Stimulated activated CD8-positive, alpha-beta memory T cell treated with anti-CD3 and anti-CD28 coated beads, Interleukin-7, amount 100 ng/mL, for 24 hours (primary cell): ENCODE results near the gene TXNRD1.
"Not testable (repeated sequence)": the region's sequence is repeated elsewhere in the genome, so short reads cannot be mapped to it uniquely, and the experiment has no call there.

Experiments
- DNase-seq: peaks from one replicate; pipeline ENCODE4 v3.0.0-alpha.2; 2020; ENCODE audit warnings: low read depth

The TXNRD1 gene

GRCh38 chr12:104304261-104305009 lies 88.9 kb downstream of the TXNRD1 start:
- no peak for DNase-seq

GRCh38 chr12:104305349-104305748 lies 89.8 kb downstream of the TXNRD1 start:
- DNase-seq, result no peak

DNA sequence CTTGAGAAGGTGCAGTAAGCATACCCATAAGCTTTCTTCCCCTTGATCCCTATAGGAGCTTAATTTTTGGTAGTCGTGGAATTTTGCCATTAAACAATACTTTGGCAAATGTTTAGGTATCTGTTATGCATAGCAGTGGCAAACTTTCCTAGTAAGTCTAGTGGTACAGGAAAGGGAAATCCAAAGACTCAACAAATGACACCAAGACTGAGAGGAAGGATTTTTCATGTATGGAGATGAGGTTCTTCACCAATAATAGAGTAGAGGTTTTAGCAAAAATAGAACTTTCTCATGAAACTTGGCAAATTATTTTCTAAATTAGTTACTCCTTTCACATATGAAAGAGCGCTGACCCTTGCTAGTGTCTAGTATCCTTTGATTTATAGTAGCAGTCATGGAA lies 90.8 kb downstream of the TXNRD1 start:
- DNase-seq, result no peak

- no peak for DNase-seq
These were observed 91.5 kb downstream of the TXNRD1 start for GRCh38 chr12:104306943-104307654.

- no peak for DNase-seq
These were observed 92.0 kb downstream of the TXNRD1 start for GRCh38 chr12:104307655-104308000.

- DNase-seq, result no peak
These were observed 93.9 kb downstream of the TXNRD1 start for GRCh38 chr12:104309446-104309993.

DNA sequence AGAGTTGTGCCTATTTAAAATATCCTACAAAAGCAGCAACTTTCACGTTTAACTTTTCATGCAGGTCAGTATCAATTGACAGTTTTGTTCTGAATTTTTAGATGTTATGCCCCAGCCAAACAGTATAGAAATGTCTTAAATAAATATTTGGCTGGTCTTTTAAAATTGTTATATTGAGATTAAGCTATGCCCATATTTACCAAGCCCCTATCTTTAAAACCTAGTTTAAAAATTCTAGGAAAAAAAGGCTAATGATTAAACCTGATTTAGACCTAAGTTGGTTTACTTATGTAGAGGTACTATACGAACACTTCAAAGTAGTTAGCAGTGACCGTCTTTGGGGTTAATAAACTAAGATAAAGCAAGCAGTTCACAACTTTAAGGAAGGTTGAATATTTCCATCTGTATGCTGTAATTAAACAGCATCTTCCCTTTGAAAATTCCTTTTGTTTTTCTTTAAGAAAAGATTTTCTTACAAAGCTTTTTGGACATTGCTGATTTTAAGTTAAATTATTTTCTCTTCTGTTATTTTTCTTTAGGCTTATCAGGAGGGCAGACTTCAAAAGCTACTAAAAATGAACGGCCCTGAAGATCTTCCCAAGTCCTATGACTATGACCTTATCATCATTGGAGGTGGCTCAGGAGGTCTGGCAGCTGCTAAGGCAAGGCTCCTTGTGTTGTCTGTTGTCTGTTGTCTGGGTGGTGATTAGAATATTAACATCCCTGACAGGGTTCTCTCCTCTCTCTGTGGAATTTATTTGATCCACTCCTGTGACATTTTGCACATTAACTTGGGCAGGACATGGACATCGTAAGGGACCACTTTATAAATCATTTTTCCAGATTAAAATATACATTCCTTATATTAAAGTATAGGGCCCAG lies 95.4 kb downstream of the TXNRD1 start:
- no peak for DNase-seq

GRCh38 chr12:104312202-104312601 lies 96.6 kb downstream of the TXNRD1 start:
- DNase-seq, result no peak

DNA sequence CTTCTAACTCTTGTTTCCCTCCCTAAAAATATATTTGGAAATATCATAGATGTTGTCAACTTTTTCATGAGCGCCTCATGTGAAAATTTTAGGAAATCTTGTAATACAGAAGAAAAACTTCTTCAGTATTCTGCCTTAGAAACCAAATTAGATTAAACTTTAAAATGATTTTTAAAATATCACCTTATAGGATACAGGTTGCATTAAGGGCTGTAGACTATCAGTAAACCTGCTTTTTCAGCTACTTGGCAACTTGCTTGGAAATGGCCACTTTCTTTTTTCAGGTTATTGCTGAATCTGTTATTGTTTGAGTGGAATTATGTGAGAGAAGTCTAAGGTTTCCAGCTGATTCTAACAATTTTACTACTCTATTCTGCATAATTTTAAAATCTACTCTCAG lies 97.1 kb downstream of the TXNRD1 start:
- DNase-seq, result no peak

GRCh38 chr12:104313568-104314241 lies 98.1 kb downstream of the TXNRD1 start:
- no peak for DNase-seq

DNA sequence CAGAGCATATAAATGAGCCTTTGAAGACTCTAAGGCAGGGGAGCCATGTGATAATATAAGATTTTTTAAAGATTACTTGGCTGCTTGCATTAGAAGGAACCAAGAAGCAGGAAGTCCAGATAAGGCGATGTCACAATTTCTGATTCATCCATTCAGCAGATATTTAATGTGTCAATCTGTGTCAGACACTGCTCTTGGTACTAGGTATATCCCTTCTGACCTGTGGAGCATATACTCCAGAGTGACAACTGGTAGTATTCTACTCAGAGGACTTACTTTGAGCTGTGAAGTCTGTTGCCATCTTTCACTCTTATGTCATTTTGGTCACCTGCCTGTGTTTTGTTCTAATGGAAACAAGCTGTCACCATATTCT lies 98.6 kb downstream of the TXNRD1 start:
- DNase-seq, result no peak

DNA sequence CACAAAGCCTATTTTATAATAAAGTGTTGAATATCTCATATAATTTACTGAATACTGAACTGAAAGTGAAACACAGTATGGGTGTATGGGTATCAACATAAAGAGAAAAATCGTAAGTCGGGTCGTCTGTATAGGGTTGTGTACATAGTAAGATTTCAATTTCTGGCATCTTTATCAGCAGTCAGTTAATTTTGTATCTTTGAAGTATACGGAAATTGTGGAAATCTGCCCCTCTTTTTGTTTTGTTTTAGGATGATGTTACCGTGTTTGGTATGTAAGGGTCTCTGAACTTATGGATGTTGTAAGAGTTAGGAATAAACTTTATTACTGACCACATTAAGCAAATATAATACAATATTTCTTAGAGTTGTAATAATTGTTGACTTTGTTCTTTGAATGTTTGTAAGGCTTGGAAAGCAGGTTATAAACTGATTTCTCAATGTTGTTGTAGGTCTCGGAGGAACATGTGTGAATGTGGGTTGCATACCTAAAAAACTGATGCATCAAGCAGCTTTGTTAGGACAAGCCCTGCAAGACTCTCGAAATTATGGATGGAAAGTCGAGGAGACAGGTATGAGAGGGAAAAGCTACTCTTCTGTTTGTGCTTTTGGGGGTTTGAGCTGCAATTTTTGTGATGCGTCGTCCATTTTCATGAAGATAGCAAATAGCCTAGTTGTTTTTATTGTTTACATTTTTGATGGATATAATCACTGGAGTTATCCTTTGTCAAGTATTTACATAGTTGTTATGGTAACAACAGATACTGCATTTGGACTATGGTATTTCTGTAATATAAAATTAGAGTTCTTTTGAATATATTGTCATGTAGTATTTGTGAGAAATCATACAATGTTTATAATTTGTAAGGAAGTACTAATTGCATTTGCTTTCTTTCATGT lies 100.0 kb downstream of the TXNRD1 start:
- no peak for DNase-seq

- DNase-seq, result no peak
These were observed 101.4 kb downstream of the TXNRD1 start for GRCh38 chr12:104316936-104317335.

DNA sequence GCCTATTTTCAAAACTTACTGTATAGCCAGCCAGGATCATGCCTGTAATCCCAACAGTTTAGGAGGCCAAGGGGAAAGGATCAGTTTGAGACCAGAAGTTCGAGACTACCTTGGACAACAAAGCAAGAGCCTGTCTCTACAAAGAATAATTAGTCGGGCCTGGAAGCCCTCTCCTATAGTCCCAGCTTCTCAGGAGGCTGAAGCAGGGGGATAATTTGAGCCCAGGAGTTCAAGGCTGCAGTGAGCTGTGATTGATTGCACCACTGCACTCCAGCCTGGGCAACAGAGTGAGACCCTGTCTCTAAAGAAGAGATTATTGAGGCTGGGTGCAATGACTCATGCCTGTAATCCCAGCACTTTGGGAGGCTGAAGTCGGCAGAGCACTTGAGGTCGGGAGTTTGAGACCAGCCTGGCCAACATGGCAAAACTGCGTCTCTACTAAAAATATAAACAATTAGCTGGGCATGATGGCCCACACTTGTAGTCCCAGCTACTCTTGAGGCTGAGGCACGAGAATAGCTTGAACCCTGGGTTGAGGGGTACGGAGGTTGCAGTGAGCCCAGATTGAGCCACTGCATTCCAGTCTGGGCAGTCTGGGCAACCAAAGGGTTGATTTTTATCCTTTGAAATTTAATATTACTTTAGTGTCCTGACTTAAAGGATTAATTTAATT lies 102.1 kb downstream of the TXNRD1 start:
- DNase-seq, result no peak

DNA sequence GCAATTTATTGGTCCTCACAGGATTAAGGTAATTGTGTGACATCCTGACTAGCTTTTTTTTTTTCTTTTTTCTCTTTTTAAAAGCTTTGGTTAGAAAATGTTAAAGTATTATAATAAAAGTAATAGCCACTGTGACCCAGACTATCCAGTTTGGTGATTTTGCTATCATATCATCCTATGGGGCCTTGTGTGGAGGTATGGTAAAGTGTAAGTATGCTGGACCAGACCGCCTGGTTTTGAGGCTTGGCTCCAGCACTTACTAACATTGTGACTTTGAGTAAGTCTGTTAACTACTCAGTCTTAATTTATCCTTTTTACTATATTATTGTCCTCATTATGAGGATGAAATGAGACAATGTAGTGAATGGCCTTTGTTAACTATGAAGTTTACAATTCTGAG lies 103.4 kb downstream of the TXNRD1 start:
- no peak for DNase-seq

DNA sequence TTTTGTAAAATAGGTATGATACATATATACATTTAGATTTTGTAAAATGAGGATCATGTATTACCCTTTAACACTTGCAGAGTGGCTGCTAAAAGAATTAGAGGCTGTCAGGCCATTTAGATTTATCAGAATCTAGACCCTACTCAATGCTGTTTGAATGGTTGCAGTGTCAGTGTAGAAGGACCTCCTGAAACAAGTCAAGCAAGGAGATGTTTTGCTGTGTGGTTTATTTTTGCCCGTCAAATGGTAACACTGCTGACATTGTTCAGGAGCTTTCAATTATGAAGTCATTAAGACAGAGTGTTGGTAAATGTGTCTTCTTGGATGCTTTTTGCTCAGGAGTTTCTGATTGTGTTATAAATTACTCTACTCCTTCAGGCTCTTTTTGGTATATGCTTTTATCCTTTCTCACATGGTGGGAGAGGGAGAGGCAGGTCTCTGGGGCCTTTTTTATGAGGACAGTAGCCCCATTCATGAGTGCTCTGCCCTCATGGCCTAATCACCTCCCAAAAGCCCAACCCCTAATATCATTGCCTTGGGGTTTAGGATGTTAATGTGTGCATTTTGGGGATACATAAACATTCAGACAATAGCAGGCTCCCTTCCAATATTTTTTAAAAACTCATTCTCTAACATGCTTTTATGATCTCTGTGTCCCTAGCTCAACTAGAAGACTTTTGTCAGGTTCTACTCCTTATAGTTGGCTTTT lies 104.5 kb downstream of the TXNRD1 start:
- no peak for DNase-seq

- no peak for DNase-seq
These were observed 105.0 kb downstream of the TXNRD1 start for GRCh38 chr12:104320627-104321024.

DNA sequence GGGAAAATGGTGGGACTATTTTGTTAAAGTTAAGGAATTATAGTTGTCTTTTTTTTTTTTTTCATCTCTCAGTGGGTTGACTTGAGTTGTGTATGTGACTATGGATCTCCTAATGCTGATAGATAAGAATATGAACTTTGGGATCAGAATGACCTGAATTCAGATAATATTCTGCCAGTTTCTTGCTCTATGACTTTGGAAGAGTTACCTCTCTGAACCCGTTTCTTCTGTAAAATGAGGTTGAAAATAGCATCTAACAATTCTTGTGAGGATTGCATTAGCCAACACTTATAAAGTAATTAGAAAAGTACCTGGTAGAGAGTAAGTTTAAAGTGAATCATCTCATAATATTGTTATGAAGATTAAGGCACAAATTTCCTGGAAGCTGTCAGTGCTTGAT lies 106.4 kb downstream of the TXNRD1 start:
- DNase-seq, result no peak

GRCh38 chr12:104322533-104322932 lies 107.0 kb downstream of the TXNRD1 start:
- not testable (repeated sequence) for DNase-seq

DNA sequence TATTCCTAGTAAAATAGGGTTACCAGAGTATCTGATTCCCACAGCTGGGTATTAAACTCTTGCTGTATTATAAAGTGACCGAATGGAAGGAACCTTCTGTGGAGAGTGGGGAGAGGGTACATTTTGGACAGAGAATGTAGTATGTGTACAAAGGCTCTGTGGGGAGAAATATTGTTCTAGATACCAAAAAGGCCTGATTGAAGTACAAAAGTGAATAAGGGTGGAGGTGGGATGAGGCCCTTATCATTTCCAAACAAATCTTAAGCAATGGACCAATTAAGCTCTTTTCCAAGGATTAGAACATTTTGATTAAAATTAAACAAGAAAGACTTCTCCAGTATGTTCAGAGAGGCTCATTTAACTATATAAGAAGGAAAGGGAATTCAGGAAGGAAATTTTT lies 108.3 kb downstream of the TXNRD1 start:
- no peak for DNase-seq
